ENCODE data around the gene CCDC85A.

DNA sequence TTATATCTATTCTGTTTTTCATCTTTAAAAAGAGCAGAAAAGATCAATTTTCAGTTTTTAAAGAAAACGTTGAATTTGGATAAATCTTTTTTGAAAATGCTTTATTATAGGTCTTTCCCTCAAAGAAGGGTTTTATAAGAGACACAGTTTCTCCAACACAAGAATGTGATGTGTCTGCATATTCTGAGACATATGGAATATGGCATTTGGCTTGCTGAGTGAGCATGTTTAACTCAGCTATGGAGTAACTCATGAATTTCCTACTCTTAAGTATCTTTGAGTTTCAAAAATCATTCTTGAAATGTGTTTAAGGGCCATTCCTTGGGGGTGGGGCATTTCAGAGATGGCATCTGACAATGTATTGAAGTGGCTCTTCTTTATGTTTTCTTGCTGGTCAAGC is 191.5 kb downstream of the CCDC85A start:
- TF ChIP-seq SUZ12 (IDR thresholded peaks at IDR 0.05; ENCODE audit: extremely low read depth, insufficient read depth, insufficient read length) (no peak), ZNF274 (IDR thresholded peaks at IDR 0.05; ENCODE audit: low read depth, low read length) (no peak), YY1 (IDR thresholded peaks at IDR 0.05; ENCODE audit: insufficient read depth, insufficient read length) (no peak)

Measured in NT2/D1 (cell line).